Sigmoid colon (tissue), 3 donors: ENCODE measurements around the gene RSAD2.

Source experiments
- CTCF ChIP-seq, 4 experiments: fragments of 450-650 bp in 3 of 4; fragments of 200-600 bp in 1 of 4; IDR thresholded peaks; one replicate each; pipeline ENCODE4 v1.5.1; 2016 to 2019; ENCODE audit warnings: antibody characterized with exemption in 4 of 4, mild to moderate bottlenecking in 3 of 4, moderate library complexity in 2 of 4
- POLR2A ChIP-seq, 2 donors: fragments of 450-650 bp; IDR thresholded peaks; one replicate each; pipeline ENCODE4 v1.6.1; 2016; ENCODE audit warnings: antibody characterized with exemption in 2 of 2, mild to moderate bottlenecking in 2 of 2, moderate library complexity in 2 of 2

GRCh38 chr2:6833300-6833604, 44.3 kb upstream of the RSAD2 start:
- TF ChIP-seq CTCF (IDR thresholded peaks at IDR 0.05), result no peak
- TF ChIP-seq POLR2A (IDR thresholded peaks at IDR 0.05), result no peak
